ENCODE results near the gene DENND2A.
"Not testable (repeated sequence)": the region's sequence is repeated elsewhere in the genome, so short reads cannot be mapped to it uniquely, and the experiment has no call there.

Gene DENND2A

DNA sequence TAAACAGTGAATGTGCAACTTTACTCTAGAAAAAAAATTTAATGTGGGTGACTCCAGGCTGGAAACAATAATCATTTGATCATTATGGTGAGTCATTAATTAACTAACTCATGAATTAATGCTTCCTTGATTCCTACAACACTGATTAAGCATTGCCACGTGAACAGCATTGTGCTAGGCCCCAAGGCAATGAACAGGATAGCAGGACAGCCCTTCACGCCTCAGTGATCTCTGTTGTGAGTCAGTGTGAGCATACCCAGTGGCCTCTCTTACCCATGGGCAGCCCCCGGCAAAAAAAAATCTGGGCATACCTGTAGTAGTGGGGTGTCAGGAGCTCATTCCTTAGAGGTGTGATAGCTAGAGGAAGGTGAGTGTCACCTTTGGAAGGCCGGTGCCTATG is 76.0 kb downstream of the DENND2A start:
- TF ChIP-seq, protein P1, sequence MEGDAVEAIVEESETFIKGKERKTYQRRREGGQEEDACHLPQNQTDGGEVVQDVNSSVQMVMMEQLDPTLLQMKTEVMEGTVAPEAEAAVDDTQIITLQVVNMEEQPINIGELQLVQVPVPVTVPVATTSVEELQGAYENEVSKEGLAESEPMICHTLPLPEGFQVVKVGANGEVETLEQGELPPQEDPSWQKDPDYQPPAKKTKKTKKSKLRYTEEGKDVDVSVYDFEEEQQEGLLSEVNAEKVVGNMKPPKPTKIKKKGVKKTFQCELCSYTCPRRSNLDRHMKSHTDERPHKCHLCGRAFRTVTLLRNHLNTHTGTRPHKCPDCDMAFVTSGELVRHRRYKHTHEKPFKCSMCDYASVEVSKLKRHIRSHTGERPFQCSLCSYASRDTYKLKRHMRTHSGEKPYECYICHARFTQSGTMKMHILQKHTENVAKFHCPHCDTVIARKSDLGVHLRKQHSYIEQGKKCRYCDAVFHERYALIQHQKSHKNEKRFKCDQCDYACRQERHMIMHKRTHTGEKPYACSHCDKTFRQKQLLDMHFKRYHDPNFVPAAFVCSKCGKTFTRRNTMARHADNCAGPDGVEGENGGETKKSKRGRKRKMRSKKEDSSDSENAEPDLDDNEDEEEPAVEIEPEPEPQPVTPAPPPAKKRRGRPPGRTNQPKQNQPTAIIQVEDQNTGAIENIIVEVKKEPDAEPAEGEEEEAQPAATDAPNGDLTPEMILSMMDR (IDR thresholded peaks at IDR 0.05) = no peak
- peak overlapping the region; percentile 7 for H3K27ac Mint-ChIP-seq
- H3K36me3 Mint-ChIP-seq (ENCODE audit: low read depth) = peaks cover 76% of the 10 kb centered on the region
- H3K9me3 Mint-ChIP-seq = no peaks in the 10 kb centered on the region
- H3K4me1 Mint-ChIP-seq = peaks cover 30% of the 10 kb centered on the region
- peaks cover 5% of the 10 kb centered on the region for H3K27me3 Mint-ChIP-seq (ENCODE audit: low read depth, poor library complexity)
- DNase-seq = peak; percentile 21
- no peak overlapping the region for H3K4me3 Mint-ChIP-seq

DNA sequence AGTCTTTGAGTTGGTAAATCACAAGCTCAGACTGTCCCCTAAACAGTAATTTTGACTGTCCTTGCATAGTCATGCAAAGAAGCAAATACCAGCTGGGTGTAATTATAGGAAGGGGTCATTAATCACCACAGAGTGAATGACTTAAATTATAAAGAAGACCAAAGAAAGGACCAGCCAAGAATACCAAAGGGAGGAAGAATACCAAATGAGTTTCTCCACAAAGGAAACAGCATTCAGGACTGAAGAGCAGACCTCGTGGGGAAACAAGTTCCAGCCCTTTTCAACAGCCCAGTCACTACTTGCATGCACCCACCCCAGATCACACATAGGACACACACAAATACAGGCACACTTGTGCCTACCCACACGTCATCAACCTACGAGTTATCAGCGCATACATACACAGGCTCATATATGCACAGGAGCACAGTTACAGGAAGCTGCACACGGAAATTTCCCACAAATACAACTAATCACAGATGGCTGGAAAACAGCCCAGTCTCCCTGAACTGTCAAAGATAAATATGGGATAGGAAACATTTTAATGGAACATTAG is 77.6 kb downstream of the DENND2A start:
- H3K4me3 Mint-ChIP-seq = peak overlapping the region; percentile 3
- TF ChIP-seq, protein P1 (IDR thresholded peaks at IDR 0.05) = no peak
- DNase-seq = no peak
- H3K27ac Mint-ChIP-seq = peak overlapping the region; percentile 76
- no peaks in the 10 kb centered on the region for H3K9me3 Mint-ChIP-seq
- peaks cover 76% of the 10 kb centered on the region for H3K36me3 Mint-ChIP-seq (ENCODE audit: low read depth)
- H3K4me1 Mint-ChIP-seq = peaks cover 30% of the 10 kb centered on the region
- H3K27me3 Mint-ChIP-seq (ENCODE audit: low read depth, poor library complexity) = no peaks in the 10 kb centered on the region

DNA sequence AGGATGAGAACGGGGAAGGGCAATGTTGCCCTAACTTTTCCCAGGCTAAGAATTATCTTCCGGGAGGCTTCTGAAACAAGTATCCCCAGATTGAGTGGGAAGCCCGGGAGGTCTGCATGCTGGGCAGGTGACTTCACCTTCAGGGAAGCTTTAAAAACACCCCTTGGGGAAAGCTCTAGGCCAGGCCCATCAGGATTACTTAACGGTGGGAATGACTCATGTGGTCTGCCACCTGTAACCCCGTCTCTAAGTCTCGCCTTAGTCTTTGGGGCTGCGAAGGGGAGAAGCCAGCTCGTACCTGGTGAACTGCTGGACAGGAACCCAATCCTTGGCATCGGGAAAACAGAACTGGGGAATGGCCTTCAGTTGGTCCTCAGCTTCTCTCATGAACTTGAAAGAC is 81.2 kb downstream of the DENND2A start:
- H3K36me3 Mint-ChIP-seq (ENCODE audit: low read depth) = peaks cover 78% of the 10 kb centered on the region

DNA sequence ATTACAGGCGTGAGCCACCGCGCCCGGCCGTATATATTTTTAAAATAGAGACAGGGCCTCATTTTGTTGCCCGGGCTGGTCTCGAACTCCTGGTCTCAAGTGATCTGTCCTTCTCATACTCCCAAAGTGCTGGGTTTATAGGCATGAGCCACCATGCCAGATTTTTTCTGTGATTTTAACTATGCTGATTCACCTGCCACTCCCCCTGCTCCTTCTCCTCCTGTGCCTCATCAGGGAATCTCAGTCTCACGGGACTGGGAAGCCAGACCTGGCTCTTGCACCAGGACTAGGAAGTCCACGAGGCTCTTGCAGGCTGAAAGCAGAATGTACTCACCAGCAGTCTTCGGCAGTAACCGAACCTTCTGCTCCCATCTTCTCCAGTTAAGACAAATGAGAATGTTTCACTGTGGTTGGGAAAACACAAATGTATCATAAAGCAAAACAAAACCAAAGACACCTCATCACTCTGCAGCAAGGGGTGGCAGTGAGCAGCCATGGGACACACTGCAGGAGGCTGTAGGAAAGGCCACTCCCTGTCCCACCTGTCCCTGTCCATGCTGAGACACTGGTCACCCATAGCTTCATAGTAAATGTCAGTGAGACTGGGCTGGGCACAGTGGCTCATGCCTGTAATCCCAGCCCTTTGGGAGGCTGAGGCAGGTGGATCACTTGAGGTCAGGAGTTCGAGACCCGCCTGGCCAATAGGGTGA is 82.6 kb downstream of the DENND2A start:
- TF ChIP-seq, protein P1 (IDR thresholded peaks at IDR 0.05) = no peak
- Mint-ChIP-seq H3K36me3 (ENCODE audit: low read depth) (peaks cover 81% of the 10 kb centered on the region), H3K9me3 (no peaks in the 10 kb centered on the region), H3K27ac (no peak overlapping the region), H3K4me1 (peaks cover 12% of the 10 kb centered on the region), H3K27me3 (ENCODE audit: low read depth, poor library complexity) (peaks cover 4% of the 10 kb centered on the region), H3K4me3 (no peak overlapping the region)
- no peak for DNase-seq

More for the DNA sequence above, 81.2 kb downstream of the DENND2A start:
- Mint-ChIP-seq H3K27me3 (ENCODE audit: low read depth, poor library complexity) (no peaks in the 10 kb centered on the region), H3K9me3 (no peaks in the 10 kb centered on the region), H3K27ac (peak overlapping the region; percentile 19), H3K4me1 (peaks cover 19% of the 10 kb centered on the region), H3K4me3 (no peak overlapping the region)
- TF ChIP-seq, protein P1 (IDR thresholded peaks at IDR 0.05) = no peak
- no peak for DNase-seq

DNA sequence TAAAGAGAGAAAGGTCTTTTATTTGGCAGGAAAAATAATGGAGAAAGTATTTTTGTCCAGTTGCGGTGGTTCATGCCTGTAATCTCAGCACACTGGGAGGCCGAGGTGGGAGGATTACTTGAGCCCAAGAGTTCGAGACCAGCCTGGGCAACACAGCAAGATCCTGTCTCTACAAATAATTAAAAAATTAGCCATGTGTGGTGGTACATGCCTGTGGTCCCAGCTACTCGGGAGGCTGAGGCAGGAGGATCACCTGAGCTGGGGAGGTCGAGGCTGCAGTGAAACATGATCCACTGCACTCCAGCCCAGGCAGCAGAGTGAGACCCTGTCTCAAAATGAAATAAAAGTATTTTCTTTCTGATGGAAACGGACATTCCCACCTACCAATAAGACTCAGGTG is 83.5 kb downstream of the DENND2A start:
- TF ChIP-seq, protein P1 (IDR thresholded peaks at IDR 0.05) = no peak
- Mint-ChIP-seq H3K36me3 (ENCODE audit: low read depth) (peaks cover 76% of the 10 kb centered on the region), H3K27ac (no peak overlapping the region), H3K4me1 (peaks cover 16% of the 10 kb centered on the region), H3K27me3 (ENCODE audit: low read depth, poor library complexity) (peaks cover 4% of the 10 kb centered on the region), H3K4me3 (no peak overlapping the region), H3K9me3 (no peaks in the 10 kb centered on the region)
- DNase-seq = no peak

DNA sequence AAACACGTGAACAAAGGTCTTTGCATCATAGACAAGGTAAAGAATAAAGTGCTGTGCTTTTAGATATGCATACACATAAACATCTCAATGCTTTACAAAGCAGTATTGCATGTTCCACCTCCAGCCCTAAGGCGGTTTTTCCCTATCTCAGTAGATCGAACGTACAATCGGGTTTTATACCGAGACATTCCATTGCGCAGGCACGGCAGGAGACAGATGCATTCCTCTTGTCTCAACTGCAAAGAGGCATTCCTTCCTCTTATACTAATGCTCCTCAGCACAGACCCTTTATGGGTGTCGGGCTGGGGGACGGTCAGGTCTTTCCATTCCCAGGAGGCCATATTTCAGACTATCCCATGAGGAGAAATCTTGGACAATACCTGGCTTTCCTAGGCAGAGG is 87.4 kb downstream of the DENND2A start:
- H3K9me3 Mint-ChIP-seq; H3K27me3 Mint-ChIP-seq (ENCODE audit: low read depth, poor library complexity); H3K4me3 Mint-ChIP-seq; DNase-seq: not testable (repeated sequence)
- peak overlapping the region; percentile 54 for H3K27ac Mint-ChIP-seq
- H3K4me1 Mint-ChIP-seq = peaks cover 24% of the 10 kb centered on the region
- peaks cover 61% of the 10 kb centered on the region for H3K36me3 Mint-ChIP-seq (ENCODE audit: low read depth)
